ENCODE data around the gene ARHGAP42. TPM values are rescaled to one million over a fixed set of nuclear protein-coding genes. Genes with fewer than 3 reads are reported as not detected.

Gene ARHGAP42
- polyA plus RNA-seq, 3 donors = 0.13 TPM; not detected in 2

DNA sequence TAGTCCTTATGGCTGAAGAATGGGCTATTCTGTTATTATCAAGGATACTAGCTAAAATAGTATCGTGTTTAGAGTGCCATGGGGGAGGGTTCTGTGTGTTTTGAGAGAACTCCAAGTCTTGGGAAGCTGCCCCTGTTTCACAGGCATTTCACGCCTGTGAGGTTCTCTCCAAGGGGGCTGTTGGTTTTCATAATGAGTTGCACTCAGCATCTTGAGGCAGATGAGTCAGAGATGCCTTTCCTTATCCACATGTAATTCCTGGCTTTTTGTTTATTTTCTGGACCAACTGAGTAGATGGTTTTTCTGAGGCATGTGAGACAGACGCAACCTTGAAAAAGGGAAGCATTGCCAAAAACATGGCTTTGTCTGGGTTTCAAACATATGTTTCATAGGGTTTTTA lies 203.7 kb downstream of the ARHGAP42 start:
- Histone ChIP-seq H3K79me2 (ENCODE audit: insufficient read depth, low read length) (no peaks in the 10 kb centered on the region), H2AFZ (ENCODE audit: insufficient read depth, low read depth, low read length, poor library complexity, severe bottlenecking) (no peak overlapping the region), H3K27ac (ENCODE audit: low read depth in 1 of 2, low read length in 2 of 2) (no peak overlapping the region), H3K36me3 (replicated peaks in 1 of 2; ENCODE audit: control insufficient read depth in 1 of 2, insufficient read depth in 2 of 2, low read length in 2 of 2) (no peaks in the 10 kb centered on the region), H3K4me3 (replicated peaks in 1 of 3; ENCODE audit: low read depth in 2 of 3, low read length in 3 of 3) (no peak overlapping the region), H3K4me2 (replicated peaks; ENCODE audit: extremely low read depth, low read length, poor library complexity, severe bottlenecking) (no peak overlapping the region), H3K9me3 (replicated peaks in 1 of 2; ENCODE audit: control insufficient read depth in 1 of 2, insufficient read depth in 1 of 2, low read length in 2 of 2) (no peaks in the 10 kb centered on the region), H3K4me1 (ENCODE audit: control insufficient read depth in 1 of 2, insufficient read depth in 2 of 2, low read length in 2 of 2) (no peaks in the 10 kb centered on the region), H3K9ac (ENCODE audit: insufficient read depth, low read length, poor library complexity, severe bottlenecking) (no peak overlapping the region), H3K27me3 (ENCODE audit: control insufficient read depth in 2 of 2, insufficient read depth in 2 of 2, low read length in 2 of 2) (no peaks in the 10 kb centered on the region), H4K20me1 (ENCODE audit: insufficient read depth, low read length) (no peaks in the 10 kb centered on the region)
- 74% methylated on average over 2 of the region's 3 CpGs for WGBS (ENCODE audit: insufficient coverage)
- Mint-ChIP-seq H3K27ac (no peak overlapping the region), H3K4me3 (no peak overlapping the region), H3K36me3 (no peaks in the 10 kb centered on the region), H3K4me1 (no peaks in the 10 kb centered on the region), H3K27me3 (ENCODE audit: low read depth in 3 of 3) (no peaks in the 10 kb centered on the region), H3K9me3 (peaks cover 0 to 2% (median 0%) of the 10 kb centered on the region in 7 donors)
- no peak for DNase-seq
- intact Hi-C loops (cut with micrococcal nuclease) = no loop called here
- TF ChIP-seq, protein P1, sequence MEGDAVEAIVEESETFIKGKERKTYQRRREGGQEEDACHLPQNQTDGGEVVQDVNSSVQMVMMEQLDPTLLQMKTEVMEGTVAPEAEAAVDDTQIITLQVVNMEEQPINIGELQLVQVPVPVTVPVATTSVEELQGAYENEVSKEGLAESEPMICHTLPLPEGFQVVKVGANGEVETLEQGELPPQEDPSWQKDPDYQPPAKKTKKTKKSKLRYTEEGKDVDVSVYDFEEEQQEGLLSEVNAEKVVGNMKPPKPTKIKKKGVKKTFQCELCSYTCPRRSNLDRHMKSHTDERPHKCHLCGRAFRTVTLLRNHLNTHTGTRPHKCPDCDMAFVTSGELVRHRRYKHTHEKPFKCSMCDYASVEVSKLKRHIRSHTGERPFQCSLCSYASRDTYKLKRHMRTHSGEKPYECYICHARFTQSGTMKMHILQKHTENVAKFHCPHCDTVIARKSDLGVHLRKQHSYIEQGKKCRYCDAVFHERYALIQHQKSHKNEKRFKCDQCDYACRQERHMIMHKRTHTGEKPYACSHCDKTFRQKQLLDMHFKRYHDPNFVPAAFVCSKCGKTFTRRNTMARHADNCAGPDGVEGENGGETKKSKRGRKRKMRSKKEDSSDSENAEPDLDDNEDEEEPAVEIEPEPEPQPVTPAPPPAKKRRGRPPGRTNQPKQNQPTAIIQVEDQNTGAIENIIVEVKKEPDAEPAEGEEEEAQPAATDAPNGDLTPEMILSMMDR (IDR thresholded peaks at IDR 0.05) = no peak

DNA sequence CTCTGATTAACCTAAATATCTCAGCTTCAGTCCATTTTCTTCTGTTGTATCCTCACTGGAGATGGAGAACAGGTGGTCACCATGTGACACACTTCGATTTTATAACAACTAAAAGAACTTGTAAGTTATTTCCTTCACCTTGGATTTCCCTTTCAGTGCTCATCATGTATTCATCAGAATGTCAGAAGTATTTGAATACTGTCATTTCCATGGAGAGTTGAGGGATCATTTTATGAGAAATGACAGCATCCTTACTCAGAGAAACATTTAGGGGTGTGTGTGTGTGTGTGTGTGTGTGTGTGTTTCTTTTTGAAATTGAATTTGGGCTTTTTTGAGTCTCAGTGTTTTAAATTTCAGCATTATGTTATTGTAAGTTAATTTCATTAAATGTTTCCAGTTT lies 205.8 kb downstream of the ARHGAP42 start:
- no peak for DNase-seq
- Histone ChIP-seq H3K79me2 (ENCODE audit: insufficient read depth, low read length) (no peaks in the 10 kb centered on the region), H4K20me1 (ENCODE audit: insufficient read depth, low read length) (no peaks in the 10 kb centered on the region), H3K27ac (ENCODE audit: low read depth in 1 of 2, low read length in 2 of 2) (no peak overlapping the region), H3K9me3 (replicated peaks in 1 of 2; ENCODE audit: control insufficient read depth in 1 of 2, insufficient read depth in 1 of 2, low read length in 2 of 2) (no peaks in the 10 kb centered on the region), H3K27me3 (ENCODE audit: control insufficient read depth in 2 of 2, insufficient read depth in 2 of 2, low read length in 2 of 2) (no peaks in the 10 kb centered on the region), H3K36me3 (replicated peaks in 1 of 2; ENCODE audit: control insufficient read depth in 1 of 2, insufficient read depth in 2 of 2, low read length in 2 of 2) (no peaks in the 10 kb centered on the region), H3K9ac (ENCODE audit: insufficient read depth, low read length, poor library complexity, severe bottlenecking) (no peak overlapping the region), H3K4me2 (replicated peaks; ENCODE audit: extremely low read depth, low read length, poor library complexity, severe bottlenecking) (no peak overlapping the region), H2AFZ (ENCODE audit: insufficient read depth, low read depth, low read length, poor library complexity, severe bottlenecking) (no peak overlapping the region), H3K4me3 (replicated peaks in 1 of 3; ENCODE audit: low read depth in 2 of 3, low read length in 3 of 3) (no peak overlapping the region), H3K4me1 (ENCODE audit: control insufficient read depth in 1 of 2, insufficient read depth in 2 of 2, low read length in 2 of 2) (no peaks in the 10 kb centered on the region)
- TF ChIP-seq, protein P1 (IDR thresholded peaks at IDR 0.05) = no peak
- intact Hi-C loops (cut with micrococcal nuclease) = no loop called here
- peaks cover 0 to 5% (median 0%) of the 10 kb centered on the region in 7 donors for H3K9me3 Mint-ChIP-seq
- H3K4me1 Mint-ChIP-seq = no peaks in the 10 kb centered on the region
- H3K27ac Mint-ChIP-seq = no peak overlapping the region
- no peaks in the 10 kb centered on the region for H3K27me3 Mint-ChIP-seq (ENCODE audit: low read depth in 3 of 3)
- no peak overlapping the region for H3K4me3 Mint-ChIP-seq
- no peaks in the 10 kb centered on the region for H3K36me3 Mint-ChIP-seq
- WGBS (ENCODE audit: insufficient coverage) = no CpG with 5 or more reads among the region's 1 CpG

Measured in CD14-positive monocyte (primary cell).